IMR-90 (cell line): Measurements from ENCODE around the gene FRMD3. TPM values are rescaled to one million over a fixed set of nuclear protein-coding genes. Genes with fewer than 3 reads are reported as not detected.

ENCODE experiments used
- ATAC-seq: fragments of 200-7000 bp; cut with Tn5 transposase; 2 replicates; pipeline ENCODE4 v1.9.1; 2020; ENCODE audit warnings: low read depth, mild to moderate bottlenecking, moderate library complexity
- BruUV-seq: library from RNA; stranded (reverse); fragments of 400-500 nt; replicated peaks from 2 replicates; lab custom pipeline; 2021; lab: Mats Ljungman, UMichigan
- CTCF ChIA-PET: fragments of 300-600 bp; formaldehyde crosslinking; extraction: SDS; loops from one replicate; lab custom pipeline; 2021; ENCODE audit warnings: antibody characterized with exemption; lab: Yijun Ruan, JAX
- POLR2A ChIA-PET: fragments of 300-600 bp; sonication (Branson Sonifier 250); formaldehyde crosslinking; loops from one replicate; lab custom pipeline; 2022; ENCODE audit warnings: antibody characterized with exemption; ENCODE audit not compliant: unreplicated experiment; lab: Charles Lee
- DNase-seq: peaks from one replicate; pipeline ENCODE4 v3.0.0; 2013
- H2AFZ ChIP-seq: replicated peaks from 2 replicates; pipeline ENCODE3; 2013; ENCODE audit warnings: low read length, mild to moderate bottlenecking; ENCODE audit not compliant: poor library complexity
- H2AK5ac ChIP-seq: 2 replicates; pipeline ENCODE4 v1.6.1; 2013; ENCODE audit warnings: low read depth, low read length, inconsistent platforms
- H2AK9ac ChIP-seq: replicated peaks from 2 replicates; pipeline ENCODE3; 2013; ENCODE audit warnings: mild to moderate bottlenecking, low read depth, low read length, moderate library complexity; ENCODE audit not compliant: poor library complexity
- H2BK120ac ChIP-seq: 2 replicates; pipeline ENCODE4 v1.6.1; 2013; ENCODE audit warnings: low read depth, low read length, inconsistent platforms
- H2BK15ac ChIP-seq: 3 replicates; pipeline ENCODE4 v1.6.1; 2013; ENCODE audit warnings: low read depth, low read length, inconsistent platforms
- H2BK20ac ChIP-seq: 2 replicates; pipeline ENCODE4 v1.6.1; 2013; ENCODE audit warnings: low read depth, mild to moderate bottlenecking, inconsistent platforms, low read length, moderate library complexity
- H2BK5ac ChIP-seq: 2 replicates; pipeline ENCODE4 v1.6.1; 2013; ENCODE audit warnings: mild to moderate bottlenecking, low read depth, low read length, inconsistent platforms; ENCODE audit not compliant: poor library complexity, severe bottlenecking
- H3K14ac ChIP-seq: replicated peaks from 2 replicates; pipeline ENCODE4 v1.6.1; 2013; ENCODE audit warnings: low read depth, low read length, inconsistent platforms
- H3K18ac ChIP-seq: 2 replicates; pipeline ENCODE4 v1.6.1; 2013; ENCODE audit warnings: low read depth, low read length, control low read depth
- H3K23ac ChIP-seq: 2 replicates; pipeline ENCODE4 v1.6.1; 2013; ENCODE audit warnings: low read depth, low read length, inconsistent platforms
- H3K27ac ChIP-seq: 2 replicates; pipeline ENCODE4 v1.5.1; 2013; ENCODE audit warnings: mild to moderate bottlenecking, control low read depth, low read length; ENCODE audit not compliant: insufficient read depth
- H3K27me3 ChIP-seq: 2 replicates; pipeline ENCODE4 v1.6.1; 2013; ENCODE audit warnings: low read length; ENCODE audit not compliant: control insufficient read depth, insufficient read depth
- H3K36me3 ChIP-seq: 2 replicates; pipeline ENCODE4 v1.6.1; 2013; ENCODE audit warnings: low read length, mixed read lengths; ENCODE audit not compliant: control insufficient read depth, insufficient read depth
- H3K4ac ChIP-seq: 2 replicates; pipeline ENCODE4 v1.6.1; 2013; ENCODE audit warnings: low read depth, low read length, inconsistent platforms
- H3K4me1 ChIP-seq: 2 replicates; pipeline ENCODE4 v1.6.1; 2013; ENCODE audit warnings: low read length, mixed read lengths; ENCODE audit not compliant: control insufficient read depth, insufficient read depth
- H3K4me2 ChIP-seq: 2 replicates; pipeline ENCODE4 v1.6.1; 2013; ENCODE audit warnings: low read depth, mild to moderate bottlenecking, control low read depth, low read length, moderate library complexity
- H3K4me3 ChIP-seq: 2 replicates; pipeline ENCODE4 v1.5.1; 2013; ENCODE audit warnings: low read depth, mild to moderate bottlenecking, control low read depth, low read length, moderate library complexity; ENCODE audit not compliant: insufficient read depth
- H3K56ac ChIP-seq: 2 replicates; pipeline ENCODE4 v1.6.1; 2013; ENCODE audit warnings: low read length, inconsistent platforms; ENCODE audit not compliant: insufficient read depth; ENCODE audit errors: extremely low read depth
- H3K79me1 ChIP-seq, 2 experiments: 2 replicates each; pipeline ENCODE4 v1.6.1; 2013; ENCODE audit warnings: low read length in 2 of 2, inconsistent platforms in 1 of 2, low read depth in 1 of 2
- H3K9ac ChIP-seq: 2 replicates; pipeline ENCODE4 v1.6.1; 2013; ENCODE audit warnings: low read depth, low read length, control low read depth
- H3K9me1 ChIP-seq: 2 replicates; pipeline ENCODE4 v1.6.1; 2013; ENCODE audit warnings: low read length, inconsistent platforms; ENCODE audit not compliant: insufficient read depth
- H3K9me3 ChIP-seq: 2 replicates; pipeline ENCODE4 v1.6.1; 2013; ENCODE audit warnings: low read length; ENCODE audit not compliant: control insufficient read depth, insufficient read depth
- H4K20me1 ChIP-seq: 2 replicates; pipeline ENCODE4 v1.6.1; 2013; ENCODE audit warnings: low read length, inconsistent platforms; ENCODE audit not compliant: insufficient read depth
- H4K5ac ChIP-seq: 2 replicates; pipeline ENCODE4 v1.6.1; 2013; ENCODE audit warnings: mild to moderate bottlenecking, low read depth, low read length, control low read depth
- H4K8ac ChIP-seq, 2 experiments: 2 replicates each; pipeline ENCODE4 v1.6.1; 2013; ENCODE audit warnings: low read depth in 2 of 2, low read length in 2 of 2, control low read depth in 1 of 2, inconsistent platforms in 1 of 2
- H4K91ac ChIP-seq: 2 replicates; pipeline ENCODE4 v1.6.1; 2013; ENCODE audit warnings: low read depth, low read length, inconsistent platforms; ENCODE audit not compliant: insufficient read depth
- CHD1 ChIP-seq: IDR thresholded peaks from 2 replicates; pipeline ENCODE4 v1.6.1; 2012; ENCODE audit warnings: low read depth, low read length, improper control_type of control experiment
- RFX5 ChIP-seq: IDR thresholded peaks from 2 replicates; pipeline ENCODE4 v1.8.0; 2012; ENCODE audit warnings: low read depth, mild to moderate bottlenecking, low read length, moderate library complexity
- WGBS, 2 experiments: methylation state at CpG; one replicate each; pipeline versions ENCODE4 v1.1.5 to v1.1.7; 2013; ENCODE audit warnings: missing lambda C conversion rate in 2 of 2; ENCODE audit not compliant: insufficient read length in 1 of 2; ENCODE audit errors: extremely low coverage in 2 of 2; 5-methylcytosine and 5-hydroxymethylcytosine counted together
- dilution Hi-C: fragments of 300-500 bp; cut with HindIII; formaldehyde crosslinking; loops from one replicate; pipeline ENCODE4 v1.14.3; 2018; ENCODE audit warnings: low sequenced_read_pairs; ENCODE audit not compliant: unreplicated experiment
- in situ Hi-C: fragments of 300-500 bp; cut with MboI; formaldehyde crosslinking; loops from 3 replicates; pipeline ENCODE4 v1.14.3; 2019; ENCODE audit warnings: low sequenced_read_pairs, inconsistent platforms, mixed read lengths
- intact Hi-C: fragments of 100-400 bp; cut with micrococcal nuclease; formaldehyde crosslinking; loops from 2 replicates; pipeline ENCODE4 v1.10.0; 2022
- polyA plus RNA-seq, 3 experiments: library from polyadenylated mRNA; depleted of rRNA; stranded (reverse); fragments of >200 nt; gene quantifications; 2 replicates each; pipeline ENCODE4 v1.2.3, GENCODE V29; 2012; ENCODE audit warnings: low replicate concordance in 1 of 3
- total RNA-seq: library from RNA; depleted of rRNA; stranded (reverse); fragments of >200 nt; gene quantifications from 2 replicates; pipeline ENCODE4 v1.2.3, GENCODE V29; 2012

FRMD3 gene
- total and polyA plus RNA-seq, 2 of the 4 experiments (the other 2 are of a cell fraction): 0.02 to 0.18 TPM

DNA sequence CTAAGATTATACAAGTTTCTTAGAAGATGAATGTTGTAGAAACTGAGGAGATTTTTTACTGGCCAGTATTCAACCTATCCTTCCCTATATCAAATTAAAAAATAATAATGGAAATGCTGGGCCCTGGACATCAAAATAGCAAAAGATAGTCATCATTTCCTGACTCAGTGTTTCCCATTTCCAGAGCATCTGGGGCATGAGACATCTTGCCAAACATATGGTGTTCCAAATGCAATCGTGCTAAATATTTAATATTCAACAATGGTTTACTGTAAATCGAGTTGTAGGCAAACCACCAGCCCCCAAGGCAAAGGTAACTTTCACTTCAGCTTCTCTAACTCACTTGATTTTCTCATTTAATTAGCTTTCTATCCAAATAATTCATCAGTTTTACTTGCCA, 152.9 kb downstream of the FRMD3 start:
- DNase-seq: no peak
- H3K79me1 ChIP-seq: no peaks in the 10 kb centered on the region
- BruUV-seq: no TSS peak
- no peak overlapping the region for H3K4me2 ChIP-seq
- no peak overlapping the region for H2AK5ac ChIP-seq
- no peak overlapping the region for H3K4ac ChIP-seq
- in situ Hi-C loops: no loop called here
- H4K91ac ChIP-seq: no peak overlapping the region
- no peak overlapping the region for H3K4me3 ChIP-seq
- H2BK5ac ChIP-seq: no peak overlapping the region
- H4K5ac ChIP-seq: no peak overlapping the region
- H3K9me3 ChIP-seq: 0 out of 2 replicates have a peak, but pooled peaks cover 2% of the 10 kb centered on the region
- no peaks in the 10 kb centered on the region for H3K36me3 ChIP-seq
- H3K14ac ChIP-seq: no peak overlapping the region
- H3K27me3 ChIP-seq: no peaks in the 10 kb centered on the region
- H2BK20ac ChIP-seq: no peak overlapping the region
- H3K56ac ChIP-seq: no peak overlapping the region
- H2BK15ac ChIP-seq: no peak overlapping the region
- no peaks in the 10 kb centered on the region for H4K20me1 ChIP-seq
- H3K18ac ChIP-seq: no peak overlapping the region
- dilution Hi-C loops: no loop called here
- H3K23ac ChIP-seq: no peak overlapping the region
- no peak overlapping the region for H2BK120ac ChIP-seq
- TF ChIP-seq RFX5: no peak
- no peak for TF ChIP-seq CHD1
- no CpG with 5 or more reads among the region's 2 CpGs for WGBS, 2 experiments
- ChIA-PET CTCF (interaction anchor here (0.6 kb wide), 1 partner anchor 247 kb away, joined by 3 read pairs; no protein-coding TSS in a partner anchor), POLR2A (no interaction called here)
- no peak overlapping the region for H2AK9ac ChIP-seq
- no peak overlapping the region for H3K27ac ChIP-seq
- H2AFZ ChIP-seq: no peak overlapping the region
- H3K9me1 ChIP-seq: no peaks in the 10 kb centered on the region
- ATAC-seq: no peak
- intact Hi-C loops: no loop called here
- no peaks in the 10 kb centered on the region for H3K4me1 ChIP-seq
- no peak overlapping the region for H4K8ac ChIP-seq
- H3K9ac ChIP-seq: no peak overlapping the region
